Stomach (tissue), 4 donors: Measurements from ENCODE around the gene MET.

Source experiments
- POLR2A ChIP-seq, 4 donors: fragments of 450-650 bp; IDR thresholded peaks; one replicate each; pipeline ENCODE4 v1.6.1; 2016; ENCODE audit warnings: antibody characterized with exemption in 4 of 4, control low read depth in 2 of 4, mild to moderate bottlenecking in 1 of 4, moderate library complexity in 1 of 4
- TF ChIP-seq, protein P1 (sequence below), 7 experiments: fragments of 450-650 bp in 4 of 7; fragments of 200-600 bp in 3 of 7; sonication (generic) in 3 of 7; IDR thresholded peaks; one replicate each; pipeline ENCODE4 v1.5.1; 2016 to 2019; ENCODE audit warnings: antibody characterized with exemption in 7 of 7, control low read depth in 2 of 7, mild to moderate bottlenecking in 1 of 7

- TF ChIP-seq POLR2A (IDR thresholded peaks at IDR 0.05): no peak
- TF ChIP-seq, protein P1, sequence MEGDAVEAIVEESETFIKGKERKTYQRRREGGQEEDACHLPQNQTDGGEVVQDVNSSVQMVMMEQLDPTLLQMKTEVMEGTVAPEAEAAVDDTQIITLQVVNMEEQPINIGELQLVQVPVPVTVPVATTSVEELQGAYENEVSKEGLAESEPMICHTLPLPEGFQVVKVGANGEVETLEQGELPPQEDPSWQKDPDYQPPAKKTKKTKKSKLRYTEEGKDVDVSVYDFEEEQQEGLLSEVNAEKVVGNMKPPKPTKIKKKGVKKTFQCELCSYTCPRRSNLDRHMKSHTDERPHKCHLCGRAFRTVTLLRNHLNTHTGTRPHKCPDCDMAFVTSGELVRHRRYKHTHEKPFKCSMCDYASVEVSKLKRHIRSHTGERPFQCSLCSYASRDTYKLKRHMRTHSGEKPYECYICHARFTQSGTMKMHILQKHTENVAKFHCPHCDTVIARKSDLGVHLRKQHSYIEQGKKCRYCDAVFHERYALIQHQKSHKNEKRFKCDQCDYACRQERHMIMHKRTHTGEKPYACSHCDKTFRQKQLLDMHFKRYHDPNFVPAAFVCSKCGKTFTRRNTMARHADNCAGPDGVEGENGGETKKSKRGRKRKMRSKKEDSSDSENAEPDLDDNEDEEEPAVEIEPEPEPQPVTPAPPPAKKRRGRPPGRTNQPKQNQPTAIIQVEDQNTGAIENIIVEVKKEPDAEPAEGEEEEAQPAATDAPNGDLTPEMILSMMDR (IDR thresholded peaks at IDR 0.05): no peak
These were observed 124.5 kb downstream of the MET start for GRCh38 chr7:116796471-116796870.
